Regular cardiac myocyte (primary cell): Measurements from ENCODE around the gene LNX1. TPM values are rescaled to one million over a fixed set of nuclear protein-coding genes. Genes with fewer than 3 reads are reported as not detected.

Experiments
- total RNA-seq: library from RNA; depleted of rRNA; stranded (reverse); fragments of >200 nt; gene quantifications from 2 replicates; pipeline ENCODE4 v1.2.3, GENCODE V29; 2014

Gene LNX1
- total RNA-seq = 1.2 and 3.7 TPM in 2 replicates

GRCh38 chr4:53591372-53591892, at the start of gene LNX1:
Gene LNX1 (minus strand): TSS chr4:53591486. CDS start chr4:53574002, 17,484 bp downstream.

Other genes starting within 250 kb of the LNX1 start
- gene SCFD2, start 225.4 kb downstream of the LNX1 start, total RNA-seq = 35.8 and 44.3 TPM in 2 replicates
- gene FIP1L1, start 213.8 kb downstream of the LNX1 start, total RNA-seq = 71.5 and 81.5 TPM in 2 replicates